H9 (cell line): ENCODE results near the gene EIF2B5. TPM values are rescaled to one million over a fixed set of nuclear protein-coding genes. Genes with fewer than 3 reads are reported as not detected.

Experiments used
- DNase-seq: peaks from one replicate; pipeline ENCODE4 v3.0.0-alpha.2; 2017
- H2AFZ ChIP-seq: one replicate; pipeline ENCODE4 v1.6.1; 2013; ENCODE audit warnings: mild to moderate bottlenecking, low read length, control low read depth, moderate library complexity
- H2AK5ac ChIP-seq: 2 replicates; pipeline ENCODE4 v1.6.1; 2013; ENCODE audit warnings: low read length, control low read depth, mixed read lengths; ENCODE audit not compliant: insufficient read length
- H2BK120ac ChIP-seq: one replicate; pipeline ENCODE4 v1.6.1; 2013; ENCODE audit warnings: low read depth, mild to moderate bottlenecking, low read length, control low read depth, inconsistent platforms; ENCODE audit not compliant: poor library complexity, severe bottlenecking
- H2BK12ac ChIP-seq: 2 replicates; pipeline ENCODE4 v1.6.1; 2013; ENCODE audit warnings: low read length, control low read depth, mixed read lengths, low read depth; ENCODE audit not compliant: insufficient read length
- H2BK15ac ChIP-seq: 2 replicates; pipeline ENCODE4 v1.6.1; 2013; ENCODE audit warnings: low read depth, low read length, control low read depth
- H2BK20ac ChIP-seq: one replicate; pipeline ENCODE4 v1.6.1; 2013; ENCODE audit warnings: low read depth, mild to moderate bottlenecking, low read length, control low read depth, inconsistent platforms; ENCODE audit not compliant: poor library complexity, severe bottlenecking
- H2BK5ac ChIP-seq: 2 replicates; pipeline ENCODE4 v1.6.1; 2013; ENCODE audit warnings: low read length, control low read depth, mixed read lengths; ENCODE audit not compliant: insufficient read length
- H3K14ac ChIP-seq: 2 replicates; pipeline ENCODE4 v1.6.1; 2013; ENCODE audit warnings: low read length, control low read depth; ENCODE audit not compliant: insufficient read depth
- H3K18ac ChIP-seq: 2 replicates; pipeline ENCODE4 v1.6.1; 2013; ENCODE audit warnings: low read depth, mild to moderate bottlenecking, mixed read lengths, low read length, control low read depth; ENCODE audit not compliant: insufficient read length
- H3K23ac ChIP-seq: 2 replicates; pipeline ENCODE4 v1.6.1; 2013; ENCODE audit warnings: low read length, control low read depth, mixed read lengths, low read depth; ENCODE audit not compliant: insufficient read length
- H3K23me2 ChIP-seq: 2 replicates; pipeline ENCODE4 v1.6.1; 2013; ENCODE audit warnings: low read depth, mild to moderate bottlenecking, mixed read lengths, low read length, control low read depth; ENCODE audit not compliant: insufficient read length, poor library complexity, severe bottlenecking
- H3K27ac ChIP-seq: 2 replicates; pipeline ENCODE4 v1.5.1; 2013; ENCODE audit warnings: low read length, control low read depth, mixed read lengths, low read depth; ENCODE audit not compliant: insufficient read length
- H3K27me3 ChIP-seq: 2 replicates; pipeline ENCODE4 v1.6.1; 2013; ENCODE audit warnings: low read length, control low read depth, inconsistent platforms; ENCODE audit not compliant: insufficient read depth
- H3K4ac ChIP-seq: 2 replicates; pipeline ENCODE4 v1.6.1; 2013; ENCODE audit warnings: low read depth, mild to moderate bottlenecking, control low read depth, inconsistent platforms, low read length, moderate library complexity
- H3K4me1 ChIP-seq: 2 replicates; pipeline ENCODE4 v1.6.1; 2013; ENCODE audit warnings: low read length, control low read depth, inconsistent platforms; ENCODE audit not compliant: insufficient read depth
- H3K4me2 ChIP-seq: 2 replicates; pipeline ENCODE4 v1.6.1; 2013; ENCODE audit warnings: low read length, control low read depth, mixed read lengths; ENCODE audit not compliant: insufficient read length, insufficient read depth
- H3K56ac ChIP-seq: 2 replicates; pipeline ENCODE4 v1.6.1; 2013; ENCODE audit warnings: low read depth, mild to moderate bottlenecking, mixed read lengths, low read length, control low read depth; ENCODE audit not compliant: insufficient read length
- H3K79me1 ChIP-seq: 2 replicates; pipeline ENCODE4 v1.6.1; 2013; ENCODE audit warnings: low read depth, mild to moderate bottlenecking, moderate library complexity, low read length, control low read depth, inconsistent platforms; ENCODE audit not compliant: insufficient read depth, poor library complexity, severe bottlenecking
- H3K79me2 ChIP-seq: 2 replicates; pipeline ENCODE4 v1.6.1; 2013; ENCODE audit warnings: low read length, control low read depth, inconsistent platforms; ENCODE audit not compliant: insufficient read depth
- H3K9ac ChIP-seq: 2 replicates; pipeline ENCODE4 v1.6.1; 2013; ENCODE audit warnings: low read length, control low read depth, mixed read lengths; ENCODE audit not compliant: insufficient read length; ENCODE audit errors: extremely low read depth
- H3K9me3 ChIP-seq: one replicate; pipeline ENCODE4 v1.6.1; 2013; ENCODE audit warnings: low read depth, low read length, inconsistent platforms; ENCODE audit not compliant: control insufficient read depth
- H3T11ph ChIP-seq: one replicate; pipeline ENCODE4 v1.6.1; 2013; ENCODE audit warnings: mild to moderate bottlenecking, low read length, control low read depth, inconsistent platforms
- H4K20me1 ChIP-seq: one replicate; pipeline ENCODE4 v1.6.1; 2013; ENCODE audit not compliant: control insufficient read depth, insufficient read length, insufficient read depth
- H4K5ac ChIP-seq: 2 replicates; pipeline ENCODE4 v1.6.1; 2013; ENCODE audit warnings: low read depth, mild to moderate bottlenecking, mixed read lengths, low read length, control low read depth; ENCODE audit not compliant: insufficient read length
- H4K8ac ChIP-seq: replicated peaks from 2 replicates; pipeline ENCODE4 v1.6.1; 2013; ENCODE audit warnings: low read length, control low read depth, mixed read lengths, low read depth; ENCODE audit not compliant: insufficient read length
- H4K91ac ChIP-seq: 2 replicates; pipeline ENCODE4 v1.6.1; 2013; ENCODE audit warnings: low read depth, mild to moderate bottlenecking, moderate library complexity, mixed read lengths, low read length, control low read depth; ENCODE audit not compliant: insufficient read length
- H3K27ac Mint-ChIP-seq, 3 experiments: 2 replicates in 2 of 3; 3 replicates in 1 of 3; pipeline ENCODE4 v1.8.0; 2020 to 2021; ENCODE audit warnings: mixed read lengths in 3 of 3, mild to moderate bottlenecking in 1 of 3, moderate library complexity in 1 of 3
- H3K27me3 Mint-ChIP-seq: 2 replicates; pipeline ENCODE4 v1.8.0; 2021; ENCODE audit warnings: low read depth, mild to moderate bottlenecking, moderate library complexity, mixed read lengths
- H3K36me3 Mint-ChIP-seq, 3 experiments: 2 replicates in 2 of 3; 3 replicates in 1 of 3; pipeline ENCODE4 v1.8.0; 2020 to 2021; ENCODE audit warnings: low read depth in 3 of 3, mixed read lengths in 3 of 3; ENCODE audit not compliant: insufficient read depth in 1 of 3
- H3K4me1 Mint-ChIP-seq, 2 experiments: 2 replicates each; pipeline ENCODE4 v1.8.0; 2020; ENCODE audit warnings: mixed read lengths in 2 of 2
- H3K4me3 Mint-ChIP-seq, 2 experiments: 2 replicates in 1 of 2; 3 replicates in 1 of 2; pipeline ENCODE4 v1.8.0; 2020 to 2021; ENCODE audit warnings: mild to moderate bottlenecking in 2 of 2, mixed read lengths in 2 of 2, moderate library complexity in 1 of 2
- H3K9me3 Mint-ChIP-seq, 2 experiments: 2 replicates in 1 of 2; 3 replicates in 1 of 2; pipeline ENCODE4 v1.8.0; 2020; ENCODE audit warnings: mild to moderate bottlenecking in 2 of 2, mixed read lengths in 2 of 2, moderate library complexity in 1 of 2
- WGBS: extraction: QIAGEN DNeasy Blood & Tissue Kit; methylation state at CpG from one replicate; pipeline ENCODE4 v1.1.7; 2013; ENCODE audit warnings: missing lambda C conversion rate, low lambda C conversion rate, mixed read lengths; ENCODE audit not compliant: insufficient read length; ENCODE audit errors: extremely low coverage; 5-methylcytosine and 5-hydroxymethylcytosine counted together
- total RNA-seq: library from RNA; stranded (reverse); gene quantifications from 2 replicates; pipeline ENCODE4 v1.2.1, GENCODE V29; 2021
- TF ChIP-seq, protein P1 (sequence below): fragments of 200-600 bp; sonication (generic); conservative IDR thresholded peaks from 3 replicates; pipeline ENCODE4 v1.8.0; 2021; ENCODE audit warnings: antibody characterized with exemption, mild to moderate bottlenecking

Gene EIF2B5
- total RNA-seq, 1 experiment from 2014 or later, result 42.0 TPM

- no peaks in the 10 kb centered on the region for H3K79me2 ChIP-seq
- peaks cover 1% of the 10 kb centered on the region; the same call in 1 of the 2 replicates for H3K27me3 Mint-ChIP-seq
- WGBS, result no CpG with 5 or more reads among the region's 10 CpGs
- no peak overlapping the region for H2BK12ac ChIP-seq
- H3K27ac ChIP-seq, result no peak overlapping the region
- H3K4ac ChIP-seq, result no peak overlapping the region
- H4K91ac ChIP-seq, result no peak overlapping the region
- no peak overlapping the region for H3K18ac ChIP-seq
- no peak overlapping the region for H3K27ac Mint-ChIP-seq
- H3K56ac ChIP-seq, result no peak overlapping the region
- H3K27me3 ChIP-seq, result no peaks in the 10 kb centered on the region
- no peak overlapping the region for H3K4me2 ChIP-seq
- H4K8ac ChIP-seq, result no peak overlapping the region
- H4K20me1 ChIP-seq, result no peaks in the 10 kb centered on the region
- H3K14ac ChIP-seq, result no peak overlapping the region
- H2BK5ac ChIP-seq, result no peak overlapping the region
- H2BK120ac ChIP-seq, result no peak overlapping the region
- H3K23me2 ChIP-seq, result no peaks in the 10 kb centered on the region
- no peak overlapping the region for H2AFZ ChIP-seq
- no peaks in the 10 kb centered on the region for H3K9me3 ChIP-seq
- H3K79me1 ChIP-seq, result no peaks in the 10 kb centered on the region
- H2BK15ac ChIP-seq, result no peak overlapping the region
- H4K5ac ChIP-seq, result no peak overlapping the region
- no peaks in the 10 kb centered on the region for H3K4me1 Mint-ChIP-seq
- no peak for DNase-seq
- no peaks in the 10 kb centered on the region for H3K4me1 ChIP-seq
- no peak overlapping the region for H3K23ac ChIP-seq
- H2BK20ac ChIP-seq, result no peak overlapping the region
- H2AK5ac ChIP-seq, result no peak overlapping the region
- TF ChIP-seq, protein P1, sequence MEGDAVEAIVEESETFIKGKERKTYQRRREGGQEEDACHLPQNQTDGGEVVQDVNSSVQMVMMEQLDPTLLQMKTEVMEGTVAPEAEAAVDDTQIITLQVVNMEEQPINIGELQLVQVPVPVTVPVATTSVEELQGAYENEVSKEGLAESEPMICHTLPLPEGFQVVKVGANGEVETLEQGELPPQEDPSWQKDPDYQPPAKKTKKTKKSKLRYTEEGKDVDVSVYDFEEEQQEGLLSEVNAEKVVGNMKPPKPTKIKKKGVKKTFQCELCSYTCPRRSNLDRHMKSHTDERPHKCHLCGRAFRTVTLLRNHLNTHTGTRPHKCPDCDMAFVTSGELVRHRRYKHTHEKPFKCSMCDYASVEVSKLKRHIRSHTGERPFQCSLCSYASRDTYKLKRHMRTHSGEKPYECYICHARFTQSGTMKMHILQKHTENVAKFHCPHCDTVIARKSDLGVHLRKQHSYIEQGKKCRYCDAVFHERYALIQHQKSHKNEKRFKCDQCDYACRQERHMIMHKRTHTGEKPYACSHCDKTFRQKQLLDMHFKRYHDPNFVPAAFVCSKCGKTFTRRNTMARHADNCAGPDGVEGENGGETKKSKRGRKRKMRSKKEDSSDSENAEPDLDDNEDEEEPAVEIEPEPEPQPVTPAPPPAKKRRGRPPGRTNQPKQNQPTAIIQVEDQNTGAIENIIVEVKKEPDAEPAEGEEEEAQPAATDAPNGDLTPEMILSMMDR, result no peak
- no peak overlapping the region for H3T11ph ChIP-seq
- H3K9ac ChIP-seq, result no peak overlapping the region
- no peaks in the 10 kb centered on the region for H3K9me3 Mint-ChIP-seq
- no peak overlapping the region for H3K4me3 Mint-ChIP-seq
- peaks cover 40 to 77% (median 60%) of the 10 kb centered on the region in 3 experiments for H3K36me3 Mint-ChIP-seq
These were observed 57.7 kb downstream of the EIF2B5 start for GRCh38 chr3:184192889-184193288.
